LNCAP (cell line): Measurements from ENCODE around the gene ARID3A.

Experiments used
- CTCF ChIP-seq: fragments of 450-650 bp; IDR thresholded peaks from 2 replicates; pipeline ENCODE4 v1.5.1; 2017; ENCODE audit warnings: mild to moderate bottlenecking

The ARID3A gene

GRCh38 chr19:1014161-1015060, 88.6 kb downstream of the ARID3A start:
- no peak for TF ChIP-seq CTCF

DNA sequence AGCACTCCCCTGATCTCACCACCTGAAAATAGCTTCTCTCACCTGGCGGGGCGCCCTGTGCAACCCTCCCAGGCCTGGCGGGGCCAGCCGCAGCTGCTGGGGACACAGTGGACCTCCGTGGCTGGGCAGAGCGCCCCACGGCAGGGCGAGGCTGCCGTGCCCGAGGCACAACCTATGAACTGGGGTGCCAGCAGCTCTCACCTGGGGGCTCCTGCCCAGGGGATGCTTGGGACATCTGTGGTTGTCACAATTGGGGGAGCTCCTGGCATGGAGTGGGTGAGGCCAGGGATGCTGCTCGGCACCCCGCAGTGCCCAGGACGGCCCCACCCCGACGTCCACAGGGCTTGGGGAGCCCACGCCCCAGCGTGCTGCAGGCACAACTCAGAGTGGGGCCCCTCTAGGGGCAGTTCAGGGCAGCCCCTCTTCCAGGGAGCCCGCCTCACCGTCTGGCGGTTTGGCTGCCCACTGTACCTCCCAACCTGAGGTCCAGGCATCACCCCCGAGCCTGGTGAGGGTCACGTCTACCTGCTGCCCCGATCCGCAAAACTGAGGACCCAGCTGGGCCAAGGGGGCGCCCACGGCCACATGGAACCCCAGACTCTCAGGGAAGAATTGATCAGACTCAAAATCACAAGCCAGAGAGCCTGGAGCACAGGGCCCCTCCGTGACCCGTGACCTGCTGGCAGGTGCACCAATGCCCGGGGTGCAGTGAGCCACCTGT, 89.4 kb downstream of the ARID3A start:
- no peak for TF ChIP-seq CTCF

DNA sequence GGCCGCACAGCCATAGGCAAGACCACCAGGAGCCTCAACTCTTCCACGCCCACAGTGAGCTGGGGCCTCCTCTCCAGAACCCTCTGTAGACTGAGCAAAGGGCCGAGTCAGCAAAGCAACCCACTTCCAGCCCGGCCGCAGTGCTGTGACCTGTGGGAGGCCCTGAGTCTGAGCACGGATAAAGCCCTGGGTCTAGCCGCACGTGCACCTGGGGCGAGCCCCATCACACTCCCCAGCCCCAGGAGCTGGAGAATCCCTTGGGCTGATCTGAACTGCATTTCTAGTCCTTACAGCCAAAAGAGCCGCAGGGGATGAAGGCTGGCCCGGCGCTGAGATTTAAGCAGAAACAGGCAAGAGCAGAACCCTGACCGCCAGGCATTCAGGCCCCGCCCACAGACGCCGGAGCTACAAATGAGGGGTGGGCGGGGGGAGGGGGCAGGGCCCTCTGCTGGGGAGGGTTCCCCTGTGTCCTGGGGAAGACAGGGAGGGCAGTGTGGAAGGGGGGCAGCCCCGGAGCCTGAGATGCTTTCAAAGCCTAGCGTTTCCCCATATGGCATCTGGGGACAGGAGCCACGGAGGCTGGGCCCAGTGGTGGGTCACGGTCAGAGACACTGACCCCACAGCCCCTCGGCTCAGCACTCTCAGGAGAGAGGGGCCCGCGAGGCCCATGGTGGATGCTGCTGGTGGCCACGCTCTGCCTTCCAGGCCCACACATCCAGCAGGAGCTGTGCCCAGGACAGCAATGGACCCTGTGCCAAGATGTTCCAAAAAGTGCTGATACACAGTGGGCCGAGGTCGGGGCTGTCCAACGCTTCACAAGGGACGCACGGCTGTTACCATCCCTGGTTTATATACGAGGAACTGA, 90.2 kb downstream of the ARID3A start:
- TF ChIP-seq CTCF: no peak

GRCh38 chr19:1016647-1017114, 90.8 kb downstream of the ARID3A start:
- no peak for TF ChIP-seq CTCF

- no peak for TF ChIP-seq CTCF
Measured at GRCh38 chr19:1017115-1017905, 91.5 kb downstream of the ARID3A start.

DNA sequence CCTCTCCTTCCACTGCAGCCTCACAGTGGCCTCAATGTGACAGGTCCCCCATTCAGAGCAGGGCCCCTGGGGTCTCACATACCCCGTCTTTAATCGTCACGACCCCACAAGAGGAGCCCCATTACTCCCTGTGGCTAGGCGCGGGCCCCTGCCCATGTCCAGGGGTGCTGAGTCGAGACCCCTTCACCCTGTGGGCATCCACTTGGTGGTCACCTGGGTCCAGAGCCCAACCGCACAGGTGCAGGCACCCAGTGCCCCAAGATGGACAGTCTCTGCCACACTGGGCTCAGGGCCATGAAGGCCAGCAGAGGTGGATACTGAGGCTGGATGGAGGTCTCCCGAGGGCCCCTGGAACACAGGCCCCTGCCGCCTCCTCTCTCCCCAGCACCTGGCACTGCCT, 92.1 kb downstream of the ARID3A start:
- no peak for TF ChIP-seq CTCF

- no peak for TF ChIP-seq CTCF
Measured at GRCh38 chr19:1018393-1018792, 92.6 kb downstream of the ARID3A start.
